HuH-7.5 (cell line): ENCODE data around the gene CDT1.
"Not testable (repeated sequence)": the region's sequence is repeated elsewhere in the genome, so short reads cannot be mapped to it uniquely, and the experiment has no call there.

Source experiments
- DNase-seq: peaks from one replicate; pipeline ENCODE4 v3.0.0; 2011; ENCODE audit warnings: low spot score

The CDT1 gene

GRCh38 chr16:88816736-88817535 is 13.3 kb downstream of the CDT1 start:
- DNase-seq = no peak

GRCh38 chr16:88817785-88818574 is 14.4 kb downstream of the CDT1 start:
- DNase-seq = no peak

- no peak for DNase-seq
Observed at GRCh38 chr16:88818575-88818874, 14.9 kb downstream of the CDT1 start.

GRCh38 chr16:88819126-88819525 is 15.5 kb downstream of the CDT1 start:
- no peak for DNase-seq

- DNase-seq = no peak
Observed at GRCh38 chr16:88820385-88821025, 16.9 kb downstream of the CDT1 start.

- DNase-seq = no peak
Observed at GRCh38 chr16:88821168-88821850, 17.7 kb downstream of the CDT1 start.

GRCh38 chr16:88822281-88823040 is 18.9 kb downstream of the CDT1 start:
- no peak for DNase-seq

GRCh38 chr16:88823646-88824045 is 20.1 kb downstream of the CDT1 start:
- DNase-seq = not testable (repeated sequence)

- DNase-seq = no peak
Observed at GRCh38 chr16:88824256-88825077, 20.9 kb downstream of the CDT1 start.

GRCh38 chr16:88825146-88825545 is 21.6 kb downstream of the CDT1 start:
- no peak for DNase-seq

- no peak for DNase-seq
Observed at GRCh38 chr16:88826070-88826840, 22.7 kb downstream of the CDT1 start.

- no peak for DNase-seq
Observed at GRCh38 chr16:88827727-88828126, 24.1 kb downstream of the CDT1 start.

GRCh38 chr16:88828711-88829110 is 25.1 kb downstream of the CDT1 start:
- DNase-seq = no peak

- no peak for DNase-seq
Observed at GRCh38 chr16:88830258-88830657, 26.7 kb downstream of the CDT1 start.

GRCh38 chr16:88830783-88831182 is 27.2 kb downstream of the CDT1 start:
- no peak for DNase-seq

GRCh38 chr16:88831838-88832237 is 28.2 kb downstream of the CDT1 start:
- no peak for DNase-seq

- no peak for DNase-seq
Observed at GRCh38 chr16:88833086-88833485, 29.5 kb downstream of the CDT1 start.

- DNase-seq = no peak
Observed at GRCh38 chr16:88834670-88835069, 31.1 kb downstream of the CDT1 start.

GRCh38 chr16:88835383-88835782 is 31.8 kb downstream of the CDT1 start:
- DNase-seq = no peak

- no peak for DNase-seq
Observed at GRCh38 chr16:88835818-88836217, 32.2 kb downstream of the CDT1 start.
